BJ (cell line): ENCODE measurements around the gene AP5M1. TPM values are rescaled to one million over a fixed set of nuclear protein-coding genes. Genes with fewer than 3 reads are reported as not detected.

Experiments used
- CTCF ChIA-PET: fragments of 350-600 bp; formaldehyde crosslinking; extraction: SDS; loops from one replicate; lab custom pipeline; 2021; ENCODE audit warnings: antibody characterized with exemption, inconsistent platforms; lab: Yijun Ruan, JAX
- POLR2A ChIA-PET: fragments of 300-600 bp; sonication (Branson Sonifier 250); formaldehyde crosslinking; extraction: SDS; loops from one replicate; lab custom pipeline; 2021; ENCODE audit warnings: antibody characterized with exemption; lab: Charles Lee
- DNase-seq: peaks from one replicate; pipeline ENCODE4 v3.0.0-alpha.2; 2011; ENCODE audit warnings: low read depth
- H3K27me3 ChIP-seq: 2 replicates; pipeline ENCODE4 v1.6.0; 2011; ENCODE audit warnings: low read length; ENCODE audit not compliant: control insufficient read depth, insufficient read depth
- H3K36me3 ChIP-seq: 2 replicates; pipeline ENCODE4 v1.5.1; 2011; ENCODE audit warnings: low read length; ENCODE audit not compliant: control insufficient read depth, insufficient read depth
- H3K4me3 ChIP-seq: 2 replicates; pipeline ENCODE4 v1.5.1; 2011; ENCODE audit warnings: low read depth, mild to moderate bottlenecking, control low read depth, low read length
- polyA plus RNA-seq: library from polyadenylated mRNA; depleted of rRNA; stranded (reverse); fragments of >200 nt; gene quantifications from 2 replicates; pipeline ENCODE4 v1.2.3, GENCODE V29; 2011; rRNA removed
- TF ChIP-seq, protein P1 (sequence below): IDR thresholded peaks from 2 replicates; pipeline ENCODE4 v1.5.1; 2011; ENCODE audit warnings: low read depth, mild to moderate bottlenecking, control low read depth, inconsistent platforms, low read length, moderate library complexity; ENCODE audit not compliant: insufficient read depth

Gene AP5M1
- polyA plus RNA-seq, 1 experiment, result 17.9 TPM

DNA sequence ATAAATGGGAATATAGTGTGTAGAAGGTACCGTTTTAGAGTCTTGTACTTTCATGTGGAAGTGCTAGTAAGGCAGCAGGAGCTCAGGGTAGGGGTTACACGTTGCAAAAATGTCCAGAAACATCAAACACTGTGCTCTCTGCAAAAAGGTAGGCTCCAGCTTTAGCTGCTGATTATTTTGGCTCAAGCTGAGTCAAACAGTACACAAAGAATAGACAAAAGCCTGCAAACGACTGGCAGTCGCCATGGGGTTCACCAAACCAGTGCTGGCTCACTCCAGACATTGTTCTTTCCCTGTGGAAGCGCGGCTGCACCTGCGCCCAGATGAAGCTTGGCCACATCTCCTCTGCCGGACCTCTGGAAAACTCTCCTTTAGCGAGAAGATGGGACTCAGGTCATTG lies 76.3 kb downstream of the AP5M1 start:
- Histone ChIP-seq H3K4me3 (no peak overlapping the region), H3K36me3 (no peaks in the 10 kb centered on the region), H3K27me3 (no peaks in the 10 kb centered on the region)
- POLR2A ChIA-PET, result interaction anchor here (0.5 kb wide), 1 partner anchor 472 kb away, joined by 5 read pairs; no protein-coding TSS in a partner anchor
- no peak for DNase-seq
- TF ChIP-seq, protein P1, sequence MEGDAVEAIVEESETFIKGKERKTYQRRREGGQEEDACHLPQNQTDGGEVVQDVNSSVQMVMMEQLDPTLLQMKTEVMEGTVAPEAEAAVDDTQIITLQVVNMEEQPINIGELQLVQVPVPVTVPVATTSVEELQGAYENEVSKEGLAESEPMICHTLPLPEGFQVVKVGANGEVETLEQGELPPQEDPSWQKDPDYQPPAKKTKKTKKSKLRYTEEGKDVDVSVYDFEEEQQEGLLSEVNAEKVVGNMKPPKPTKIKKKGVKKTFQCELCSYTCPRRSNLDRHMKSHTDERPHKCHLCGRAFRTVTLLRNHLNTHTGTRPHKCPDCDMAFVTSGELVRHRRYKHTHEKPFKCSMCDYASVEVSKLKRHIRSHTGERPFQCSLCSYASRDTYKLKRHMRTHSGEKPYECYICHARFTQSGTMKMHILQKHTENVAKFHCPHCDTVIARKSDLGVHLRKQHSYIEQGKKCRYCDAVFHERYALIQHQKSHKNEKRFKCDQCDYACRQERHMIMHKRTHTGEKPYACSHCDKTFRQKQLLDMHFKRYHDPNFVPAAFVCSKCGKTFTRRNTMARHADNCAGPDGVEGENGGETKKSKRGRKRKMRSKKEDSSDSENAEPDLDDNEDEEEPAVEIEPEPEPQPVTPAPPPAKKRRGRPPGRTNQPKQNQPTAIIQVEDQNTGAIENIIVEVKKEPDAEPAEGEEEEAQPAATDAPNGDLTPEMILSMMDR, result no peak
- CTCF ChIA-PET, result no interaction called here

DNA sequence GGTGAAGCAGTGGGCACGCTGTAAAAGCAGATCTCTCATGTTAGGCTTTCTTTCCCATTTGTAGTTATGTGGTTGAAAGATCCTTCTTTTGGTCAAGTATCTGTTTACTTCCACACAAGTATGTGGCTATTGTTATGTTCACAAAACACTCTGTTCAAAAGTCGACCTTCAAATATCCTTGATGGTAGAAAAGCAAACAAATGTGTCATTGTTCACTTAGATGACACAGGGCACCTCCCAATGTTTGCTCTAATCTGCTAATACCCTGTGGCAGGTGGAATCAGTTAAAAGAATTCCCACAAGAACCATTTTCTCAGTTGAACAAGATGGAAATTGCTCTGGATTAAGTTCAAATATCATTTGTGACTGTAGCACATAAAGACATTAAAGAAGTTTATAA lies 78.0 kb downstream of the AP5M1 start:
- Histone ChIP-seq H3K4me3 (no peak overlapping the region), H3K36me3 (no peaks in the 10 kb centered on the region), H3K27me3 (no peaks in the 10 kb centered on the region)
- POLR2A ChIA-PET, result no interaction called here
- CTCF ChIA-PET, result no interaction called here
- TF ChIP-seq, protein P1, result no peak
- no peak for DNase-seq

Other genes with a start within 250 kb of the AP5M1 start
- gene EXOC5, start 66 bp upstream of the AP5M1 start, polyA plus RNA-seq, result 24.0 and 52.4 TPM in 2 replicates
- gene NAA30, start 121.6 kb downstream of the AP5M1 start, polyA plus RNA-seq, result 7.0 and 11.7 TPM in 2 replicates
- gene CCDC198, start 224.9 kb downstream of the AP5M1 start, polyA plus RNA-seq, result not detected in 2 replicates